Neural progenitor cell (in vitro differentiated cells): ENCODE results near the gene BANF1.

Source experiments
- CTCF ChIP-seq: fragments of 200-600 bp; sonication (generic); IDR thresholded peaks from 2 replicates; pipeline ENCODE4 v1.5.1; 2017; ENCODE audit warnings: antibody characterized with exemption, mild to moderate bottlenecking
- EZH2phosphoT487 ChIP-seq: fragments of 200-600 bp; sonication (generic); IDR thresholded peaks from 2 replicates; pipeline ENCODE4 v1.6.1; 2017; ENCODE audit warnings: antibody characterized with exemption

- TF ChIP-seq CTCF: no peak
- no peak for TF ChIP-seq EZH2phosphoT487
These were observed 1.9 kb downstream of the BANF1 start for GRCh38 chr11:66004186-66004585.
